LoVo (cell line): Measurements from ENCODE around the gene DENND1A.

Source experiments
- DNase-seq: peaks from one replicate; pipeline ENCODE4 v3.0.0-alpha.2; 2016; ENCODE audit warnings: low spot score

The DENND1A gene

GRCh38 chr9:123530244-123530643 lies 399.7 kb downstream of the DENND1A start:
- DNase-seq = no peak

GRCh38 chr9:123528501-123528900 lies 401.4 kb downstream of the DENND1A start:
- DNase-seq = no peak

- DNase-seq = no peak
Observed at GRCh38 chr9:123527981-123528380, 401.9 kb downstream of the DENND1A start.

GRCh38 chr9:123525957-123526356 lies 404.0 kb downstream of the DENND1A start:
- DNase-seq = no peak

- DNase-seq = no peak
Observed at GRCh38 chr9:123525424-123525823, 404.5 kb downstream of the DENND1A start.

- no peak for DNase-seq
Observed at GRCh38 chr9:123524866-123525265, 405.1 kb downstream of the DENND1A start.

- DNase-seq = no peak
Observed at GRCh38 chr9:123523845-123524244, 406.1 kb downstream of the DENND1A start.

GRCh38 chr9:123523001-123523400 lies 406.9 kb downstream of the DENND1A start:
- no peak for DNase-seq

- no peak for DNase-seq
Observed at GRCh38 chr9:123522251-123522650, 407.7 kb downstream of the DENND1A start.

- no peak for DNase-seq
Observed at GRCh38 chr9:123518338-123518737, 411.6 kb downstream of the DENND1A start.

GRCh38 chr9:123517512-123517911 lies 412.4 kb downstream of the DENND1A start:
- DNase-seq = no peak

GRCh38 chr9:123514766-123515165 lies 415.2 kb downstream of the DENND1A start:
- no peak for DNase-seq

GRCh38 chr9:123513554-123513953 lies 416.4 kb downstream of the DENND1A start:
- no peak for DNase-seq

- no peak for DNase-seq
Observed at GRCh38 chr9:123511326-123512277, 418.3 kb downstream of the DENND1A start.

- no peak for DNase-seq
Observed at GRCh38 chr9:123509646-123510045, 420.3 kb downstream of the DENND1A start.

GRCh38 chr9:123508048-123508447 lies 421.9 kb downstream of the DENND1A start:
- no peak for DNase-seq

- DNase-seq = no peak
Observed at GRCh38 chr9:123505496-123505895, 424.4 kb downstream of the DENND1A start.

- no peak for DNase-seq
Observed at GRCh38 chr9:123500336-123500735, 429.6 kb downstream of the DENND1A start.

GRCh38 chr9:123497830-123498229 lies 432.1 kb downstream of the DENND1A start:
- DNase-seq = no peak

- no peak for DNase-seq
Observed at GRCh38 chr9:123495731-123496130, 434.2 kb downstream of the DENND1A start.

GRCh38 chr9:123493627-123494026 lies 436.3 kb downstream of the DENND1A start:
- DNase-seq = no peak

GRCh38 chr9:123490688-123491087 lies 439.2 kb downstream of the DENND1A start:
- no peak for DNase-seq

GRCh38 chr9:123488722-123489321 lies 441.1 kb downstream of the DENND1A start:
- DNase-seq = no peak
